Astrocyte (in vitro differentiated cells and primary cell): Measurements from ENCODE around the gene NDUFA6. TPM values are rescaled to one million over a fixed set of nuclear protein-coding genes. Genes with fewer than 3 reads are reported as not detected.
"Not testable (repeated sequence)": the region's sequence is repeated elsewhere in the genome, so short reads cannot be mapped to it uniquely, and the experiment has no call there.

Experiments
- DNase-seq: peaks from one replicate; pipeline ENCODE4 v3.0.0-alpha.2; 2010; ENCODE audit warnings: low read depth
- FAIRE-seq: peaks from 2 replicates; lab custom pipeline; 2011; peaks lifted over from hg19 to GRCh38; lab: Jason Lieb, UNC
- H2AFZ ChIP-seq: 2 replicates; pipeline ENCODE4 v1.6.0; 2012; ENCODE audit warnings: low read depth, low read length, inconsistent platforms
- H3K27ac ChIP-seq: 2 replicates; pipeline ENCODE4 v1.5.1; 2011; ENCODE audit warnings: low read depth, low read length, inconsistent platforms
- H3K27me3 ChIP-seq: 2 replicates; pipeline ENCODE4 v1.6.0; 2011; ENCODE audit warnings: low read length, inconsistent platforms; ENCODE audit not compliant: insufficient read depth
- H3K36me3 ChIP-seq: 2 replicates; pipeline ENCODE4 v1.5.1; 2011; ENCODE audit warnings: low read length, inconsistent platforms; ENCODE audit not compliant: insufficient read depth
- H3K4me1 ChIP-seq: 2 replicates; pipeline ENCODE4 v1.5.1; 2011; ENCODE audit warnings: low read length, inconsistent platforms; ENCODE audit not compliant: insufficient read depth
- H3K4me2 ChIP-seq: 2 replicates; pipeline ENCODE4 v1.6.0; 2012; ENCODE audit warnings: low read length, inconsistent platforms
- H3K4me3 ChIP-seq: 2 replicates; pipeline ENCODE4 v1.5.1; 2011; ENCODE audit warnings: low read depth, mild to moderate bottlenecking, low read length, inconsistent platforms; ENCODE audit not compliant: insufficient read depth
- H3K79me2 ChIP-seq: 2 replicates; pipeline ENCODE4 v1.6.0; 2012; ENCODE audit warnings: mild to moderate bottlenecking, low read length, inconsistent platforms; ENCODE audit not compliant: insufficient read depth
- H3K9ac ChIP-seq: 2 replicates; pipeline ENCODE4 v1.6.0; 2012; ENCODE audit warnings: mild to moderate bottlenecking, low read length, inconsistent platforms
- H3K9me3 ChIP-seq: 2 replicates; pipeline ENCODE4 v1.5.1; 2012; ENCODE audit warnings: low read depth, mild to moderate bottlenecking, low read length, inconsistent platforms; ENCODE audit not compliant: insufficient read depth
- H4K20me1 ChIP-seq: 2 replicates; pipeline ENCODE4 v1.6.0; 2012; ENCODE audit warnings: low read length, inconsistent platforms; ENCODE audit not compliant: insufficient read depth
- H3K27ac Mint-ChIP-seq: one replicate; pipeline ENCODE4 v1.8.0; 2021; ENCODE audit warnings: mild to moderate bottlenecking, mixed read lengths; ENCODE audit not compliant: unreplicated experiment
- H3K27me3 Mint-ChIP-seq: one replicate; pipeline ENCODE4 v1.8.0; 2021; ENCODE audit warnings: low read depth, mixed read lengths; ENCODE audit not compliant: unreplicated experiment
- H3K36me3 Mint-ChIP-seq: one replicate; pipeline ENCODE4 v1.8.0; 2021; ENCODE audit warnings: low read depth, mixed read lengths; ENCODE audit not compliant: unreplicated experiment
- H3K4me1 Mint-ChIP-seq: one replicate; pipeline ENCODE4 v1.8.0; 2021; ENCODE audit warnings: low read depth, mixed read lengths; ENCODE audit not compliant: unreplicated experiment
- H3K4me3 Mint-ChIP-seq: one replicate; pipeline ENCODE4 v1.8.0; 2021; ENCODE audit warnings: mild to moderate bottlenecking, moderate library complexity, mixed read lengths; ENCODE audit not compliant: unreplicated experiment
- H3K9me3 Mint-ChIP-seq: one replicate; pipeline ENCODE4 v1.8.0; 2021; ENCODE audit warnings: mild to moderate bottlenecking, mixed read lengths; ENCODE audit not compliant: unreplicated experiment
- CTCF ChIP-seq: IDR thresholded peaks from 2 replicates; pipeline ENCODE4 v1.5.1; 2011; ENCODE audit warnings: low read depth, mild to moderate bottlenecking, inconsistent platforms, low read length, moderate library complexity; ENCODE audit not compliant: insufficient read depth
- EZH2 ChIP-seq: IDR thresholded peaks from 2 replicates; pipeline ENCODE4 v1.6.1; 2012; ENCODE audit warnings: mild to moderate bottlenecking, low read length, inconsistent platforms; ENCODE audit not compliant: insufficient read depth
- total RNA-seq: library from RNA; stranded (reverse); gene quantifications from 2 replicates; pipeline ENCODE4 v1.2.1, GENCODE V29; 2021

The NDUFA6 gene
- total RNA-seq, 1 donor from 2014 or later = 58.6 TPM

- peaks cover 26% of the 10 kb centered on the region for H3K9me3 Mint-ChIP-seq
- FAIRE-seq (no peak), DNase-seq (no peak)
- H3K4me3 Mint-ChIP-seq = no peak overlapping the region
- H3K27ac ChIP-seq = no peak overlapping the region
- H3K9me3 ChIP-seq = peaks cover 6% of the 10 kb centered on the region
- TF ChIP-seq EZH2 (no peak), CTCF (no peak)
- no peaks in the 10 kb centered on the region for H4K20me1 ChIP-seq
- H3K79me2 ChIP-seq = no peaks in the 10 kb centered on the region
- H2AFZ ChIP-seq = no peak overlapping the region
- H3K27ac Mint-ChIP-seq = no peak overlapping the region
- no peaks in the 10 kb centered on the region for H3K27me3 ChIP-seq
- H3K9ac ChIP-seq = no peak overlapping the region
- H3K36me3 ChIP-seq = no peaks in the 10 kb centered on the region
- H3K27me3 Mint-ChIP-seq = peaks cover 23% of the 10 kb centered on the region
- H3K4me2 ChIP-seq = no peak overlapping the region
- no peaks in the 10 kb centered on the region for H3K4me1 Mint-ChIP-seq
- H3K4me1 ChIP-seq = no peaks in the 10 kb centered on the region
- peaks cover 12% of the 10 kb centered on the region for H3K36me3 Mint-ChIP-seq
- H3K4me3 ChIP-seq = no peak overlapping the region
These were observed 18.3 kb upstream of the NDUFA6 start for GRCh38 chr22:42108848-42109247.

GRCh38 chr22:42104332-42104860 is 13.8 kb upstream of the NDUFA6 start:
- not testable (repeated sequence) for H4K20me1 ChIP-seq, H3K4me1 Mint-ChIP-seq, FAIRE-seq, H3K36me3 ChIP-seq, H2AFZ ChIP-seq, H3K4me3 Mint-ChIP-seq, H3K79me2 ChIP-seq, H3K27ac ChIP-seq, H3K9ac ChIP-seq, DNase-seq, H3K4me2 ChIP-seq, H3K4me1 ChIP-seq, H3K27me3 ChIP-seq, H3K27ac Mint-ChIP-seq, H3K9me3 ChIP-seq, H3K4me3 ChIP-seq
- peaks cover 10% of the 10 kb centered on the region for H3K27me3 Mint-ChIP-seq
- H3K36me3 Mint-ChIP-seq = peaks cover 20% of the 10 kb centered on the region
- peaks cover 34% of the 10 kb centered on the region for H3K9me3 Mint-ChIP-seq

GRCh38 chr22:42101199-42101598 is 10.6 kb upstream of the NDUFA6 start:
- Histone ChIP-seq H3K4me2 (no peak overlapping the region), H3K9ac (no peak overlapping the region), H4K20me1 (no peaks in the 10 kb centered on the region), H3K79me2 (no peaks in the 10 kb centered on the region), H3K36me3 (no peaks in the 10 kb centered on the region), H3K27ac (no peak overlapping the region), H3K4me3 (no peak overlapping the region), H3K4me1 (no peaks in the 10 kb centered on the region), H3K9me3 (peaks cover 9% of the 10 kb centered on the region), H2AFZ (no peak overlapping the region), H3K27me3 (no peaks in the 10 kb centered on the region)
- Mint-ChIP-seq H3K9me3 (peaks cover 27% of the 10 kb centered on the region), H3K36me3 (peaks cover 15% of the 10 kb centered on the region), H3K4me1 (no peaks in the 10 kb centered on the region), H3K4me3 (no peak overlapping the region), H3K27me3 (peaks cover 3% of the 10 kb centered on the region), H3K27ac (no peak overlapping the region)
- DNase-seq = no peak
- FAIRE-seq = no peak
- TF ChIP-seq CTCF = no peak
